Epithelial cell of esophagus (primary cell): ENCODE measurements around the gene GPRC5D.
A peak's percentile ranks its signal among the peaks of the same experiment; 100 is the strongest.

Experiments used
- DNase-seq: peaks from one replicate; pipeline ENCODE4 v3.0.0; 2010; ENCODE audit warnings: low read depth
- H3K4me3 ChIP-seq: 2 replicates; pipeline ENCODE4 v1.5.1; 2011; ENCODE audit warnings: mild to moderate bottlenecking, low read length, control low read depth
- CTCF ChIP-seq: IDR thresholded peaks from 2 replicates; pipeline ENCODE4 v1.5.1; 2011; ENCODE audit warnings: low read depth, mild to moderate bottlenecking, low read length, control low read depth, inconsistent platforms; ENCODE audit not compliant: insufficient read depth; ENCODE audit errors: missing control alignments

Gene GPRC5D

GRCh38 chr12:12927211-12928079, 24.5 kb downstream of the GPRC5D start:
- peak overlapping the region; percentile 75 for H3K4me3 ChIP-seq
- DNase-seq = peak; percentile 83

GRCh38 chr12:12926571-12927071, 25.3 kb downstream of the GPRC5D start:
- DNase-seq = peak; percentile 40
- TF ChIP-seq CTCF = no peak
- no peak overlapping the region for H3K4me3 ChIP-seq

More at GRCh38 chr12:12927211-12928079, 24.5 kb downstream of the GPRC5D start:
- TF ChIP-seq CTCF = no peak

GRCh38 chr12:12925388-12925787, 26.6 kb downstream of the GPRC5D start:
- DNase-seq = no peak
- no peak overlapping the region for H3K4me3 ChIP-seq
- TF ChIP-seq CTCF = no peak

GRCh38 chr12:12924169-12924568, 27.8 kb downstream of the GPRC5D start:
- DNase-seq = no peak
- no peak for TF ChIP-seq CTCF
- no peak overlapping the region for H3K4me3 ChIP-seq

- no peak overlapping the region for H3K4me3 ChIP-seq
- no peak for DNase-seq
- no peak for TF ChIP-seq CTCF
These were observed 29.0 kb downstream of the GPRC5D start for GRCh38 chr12:12922978-12923377.

- DNase-seq = peak; percentile 36
- TF ChIP-seq CTCF = no peak
These were observed 29.8 kb downstream of the GPRC5D start for GRCh38 chr12:12922191-12922616.

More at GRCh38 chr12:12922191-12922616, 29.8 kb downstream of the GPRC5D start:
- H3K4me3 ChIP-seq = no peak overlapping the region
